ENCODE data around the gene SLK.

SLK gene

DNA sequence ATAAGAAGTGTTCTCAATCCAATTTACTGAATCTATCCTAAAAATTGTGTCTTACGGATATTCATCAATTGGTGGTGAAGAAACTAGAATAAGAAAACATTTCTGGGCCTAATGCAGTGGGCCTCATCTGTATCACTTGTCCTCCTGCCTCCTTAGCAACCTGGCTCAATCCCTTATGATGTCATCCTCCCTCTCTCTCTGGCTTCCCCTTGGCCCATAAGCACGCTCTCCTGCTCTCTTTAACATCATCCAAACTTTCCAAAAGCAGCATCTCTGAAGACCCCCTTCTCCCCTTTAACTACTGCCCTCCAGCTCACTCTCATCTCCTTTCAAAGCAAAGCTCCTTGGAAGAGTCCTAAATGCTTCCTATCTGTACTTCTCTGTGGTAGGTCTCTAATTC is 44.3 kb upstream of the SLK start:
- no peak overlapping the region for H3K4me3 ChIP-seq (ENCODE audit: low read depth, low read length)
- TF ChIP-seq CTCF (IDR thresholded peaks at IDR 0.05; ENCODE audit: low read depth, low read length): no peak
- DNase-seq (ENCODE audit: low read depth, low spot score): no peak
- in situ Hi-C loops (cut with HindIII; ENCODE audit: low sequenced_read_pairs): no loop called here

DNA sequence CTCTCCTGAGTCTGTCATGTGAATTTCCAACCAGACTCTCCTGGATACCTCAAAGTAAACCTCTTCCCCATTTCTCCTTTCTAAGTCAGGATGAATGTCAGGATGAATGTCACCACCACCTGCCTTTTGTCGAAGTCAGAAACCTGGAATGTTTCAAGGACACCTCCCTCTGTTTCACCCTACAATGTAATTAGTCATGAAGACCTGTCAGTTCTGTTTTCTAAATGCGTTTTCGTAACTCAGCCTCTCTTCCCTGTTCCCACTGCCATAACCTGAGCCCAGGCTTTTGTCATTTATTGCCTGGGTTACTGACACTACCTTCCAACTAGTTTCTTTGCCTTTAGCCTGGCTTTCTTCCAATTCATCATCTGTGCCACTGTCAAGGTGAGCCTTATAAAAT is 43.4 kb upstream of the SLK start:
- no peak overlapping the region for H3K4me3 ChIP-seq (ENCODE audit: low read depth, low read length)
- in situ Hi-C loops (cut with HindIII; ENCODE audit: low sequenced_read_pairs): no loop called here
- no peak for TF ChIP-seq CTCF (IDR thresholded peaks at IDR 0.05; ENCODE audit: low read depth, low read length)
- no peak for DNase-seq (ENCODE audit: low read depth, low spot score)

DNA sequence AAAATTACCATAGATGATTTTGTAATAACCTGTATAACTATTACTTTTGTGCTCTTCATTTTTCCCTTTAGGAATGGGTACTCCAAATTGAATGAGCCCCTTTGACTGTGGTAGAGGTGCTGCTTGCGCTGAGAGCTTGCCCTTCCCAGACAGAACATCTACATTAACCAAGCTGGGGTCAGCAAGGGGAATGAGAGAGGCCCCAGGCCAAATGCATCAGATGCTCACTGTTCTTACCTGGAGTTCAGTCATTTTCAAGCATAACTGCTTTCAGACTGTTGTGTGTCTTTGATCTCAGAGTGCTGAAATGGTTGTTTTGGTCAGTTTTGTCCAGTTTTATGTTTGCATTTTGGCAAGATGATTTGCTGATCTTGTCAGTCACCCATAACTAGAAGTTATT is 41.3 kb upstream of the SLK start:
- H3K4me3 ChIP-seq (ENCODE audit: low read depth, low read length): no peak overlapping the region
- DNase-seq (ENCODE audit: low read depth, low spot score): no peak
- no peak for TF ChIP-seq CTCF (IDR thresholded peaks at IDR 0.05; ENCODE audit: low read depth, low read length)
- in situ Hi-C loops (cut with HindIII; ENCODE audit: low sequenced_read_pairs): no loop called here

GRCh38 chr10:103926722-103927319 is 40.1 kb upstream of the SLK start:
- in situ Hi-C loops (cut with HindIII; ENCODE audit: low sequenced_read_pairs): no loop called here
- no peak overlapping the region for H3K4me3 ChIP-seq (ENCODE audit: low read depth, low read length)
- DNase-seq (ENCODE audit: low read depth, low spot score): no peak
- no peak for TF ChIP-seq CTCF (IDR thresholded peaks at IDR 0.05; ENCODE audit: low read depth, low read length)

GRCh38 chr10:103928784-103929183 is 38.2 kb upstream of the SLK start:
- DNase-seq (ENCODE audit: low read depth, low spot score): no peak
- no peak for TF ChIP-seq CTCF (IDR thresholded peaks at IDR 0.05; ENCODE audit: low read depth, low read length)
- no peak overlapping the region for H3K4me3 ChIP-seq (ENCODE audit: low read depth, low read length)
- in situ Hi-C loops (cut with HindIII; ENCODE audit: low sequenced_read_pairs): no loop called here

DNA sequence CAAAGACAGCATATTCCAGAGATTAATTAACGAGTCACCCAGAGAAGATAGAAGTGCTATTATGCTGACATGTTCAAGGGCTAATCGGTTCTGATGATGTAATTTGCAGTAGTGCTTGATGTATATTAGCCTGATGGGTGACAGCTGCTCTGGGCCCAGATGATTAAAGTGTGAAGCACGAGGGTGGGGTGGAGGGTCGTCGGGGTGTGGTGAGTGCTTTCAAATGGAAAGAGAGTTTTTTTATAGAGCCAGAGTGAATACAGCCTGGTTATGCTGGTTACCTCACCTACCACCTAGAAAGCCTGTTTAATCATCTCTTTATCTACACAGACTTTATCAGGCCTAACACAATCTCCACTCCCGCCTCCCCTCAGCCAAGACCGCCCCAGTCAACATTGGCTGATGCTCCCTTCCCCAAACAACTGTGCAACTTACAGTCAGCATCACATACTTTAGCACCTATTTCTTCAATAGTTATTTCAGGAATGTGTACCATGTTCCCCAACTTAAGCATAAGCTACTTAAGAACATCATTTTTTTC is 37.5 kb upstream of the SLK start:
- no peak for TF ChIP-seq CTCF (IDR thresholded peaks at IDR 0.05; ENCODE audit: low read depth, low read length)
- DNase-seq (ENCODE audit: low read depth, low spot score): no peak
- H3K4me3 ChIP-seq (ENCODE audit: low read depth, low read length): no peak overlapping the region
- in situ Hi-C loops (cut with HindIII; ENCODE audit: low sequenced_read_pairs): no loop called here

Measured in astrocyte of the spinal cord (primary cell).